Epithelial cell of esophagus (primary cell): ENCODE data around the gene SATB1.
A peak's percentile ranks its signal among the peaks of the same experiment; 100 is the strongest.

ENCODE experiments used
- DNase-seq: peaks from one replicate; pipeline ENCODE4 v3.0.0; 2010; ENCODE audit warnings: low read depth
- H3K4me3 ChIP-seq: 2 replicates; pipeline ENCODE4 v1.5.1; 2011; ENCODE audit warnings: mild to moderate bottlenecking, low read length, control low read depth
- CTCF ChIP-seq: IDR thresholded peaks from 2 replicates; pipeline ENCODE4 v1.5.1; 2011; ENCODE audit warnings: low read depth, mild to moderate bottlenecking, low read length, control low read depth, inconsistent platforms; ENCODE audit not compliant: insufficient read depth; ENCODE audit errors: missing control alignments

Gene SATB1

GRCh38 chr3:18431266-18431665, 6.1 kb upstream of the SATB1 start:
- no peak for TF ChIP-seq CTCF
- no peak overlapping the region for H3K4me3 ChIP-seq
- no peak for DNase-seq

- no peak for DNase-seq
- TF ChIP-seq CTCF: no peak
Observed at GRCh38 chr3:18428991-18429745, 4.0 kb upstream of the SATB1 start.

GRCh38 chr3:18428036-18428435, 2.9 kb upstream of the SATB1 start:
- no peak for DNase-seq
- no peak for TF ChIP-seq CTCF

More at GRCh38 chr3:18428991-18429745, 4.0 kb upstream of the SATB1 start:
- H3K4me3 ChIP-seq: no peak overlapping the region

GRCh38 chr3:18426597-18427193, 1.6 kb upstream of the SATB1 start:
- no peak for TF ChIP-seq CTCF
- no peak for DNase-seq
- no peak overlapping the region for H3K4me3 ChIP-seq

More at GRCh38 chr3:18428036-18428435, 2.9 kb upstream of the SATB1 start:
- no peak overlapping the region for H3K4me3 ChIP-seq

GRCh38 chr3:18425641-18426257, 610 bp upstream of the SATB1 start:
- TF ChIP-seq CTCF: no peak
- DNase-seq: peak; percentile 4
- peak overlapping the region; percentile 78 for H3K4me3 ChIP-seq

GRCh38 chr3:18424213-18424728, 868 bp downstream of the SATB1 start:
- no peak for DNase-seq
- TF ChIP-seq CTCF: no peak
- peak overlapping the region; percentile 78 for H3K4me3 ChIP-seq
